OCI-LY1 (cell line): ENCODE measurements around the gene IL12A.
A peak's percentile ranks its signal among the peaks of the same experiment; 100 is the strongest.

Experiments
- H2AFZ ChIP-seq: fragments of 200-600 bp; sonication (generic), shearing (Covaris generic); 2 replicates; pipeline ENCODE4 v1.6.0; 2014; ENCODE audit warnings: antibody characterized with exemption, mild to moderate bottlenecking, low read length
- H3F3A ChIP-seq: fragments of 200-600 bp; sonication (generic), shearing (Covaris generic); 2 replicates; pipeline ENCODE4 v1.6.0; 2014; ENCODE audit warnings: mild to moderate bottlenecking, antibody characterized with exemption, low read length, moderate library complexity; ENCODE audit not compliant: insufficient read depth
- H3K27ac ChIP-seq: fragments of 200-600 bp; sonication (generic); 2 replicates; pipeline ENCODE4 v1.5.1; 2014; ENCODE audit warnings: low read length, mixed run types, mild to moderate bottlenecking, low read depth; ENCODE audit not compliant: poor library complexity, severe bottlenecking
- H3K27me3 ChIP-seq: fragments of 200-600 bp; sonication (generic); 2 replicates; pipeline ENCODE4 v1.6.0; 2014; ENCODE audit warnings: antibody characterized with exemption, mild to moderate bottlenecking, low read length, moderate library complexity; ENCODE audit not compliant: insufficient read depth
- H3K36me3 ChIP-seq: fragments of 200-600 bp; sonication (generic); 2 replicates; pipeline ENCODE4 v1.6.1; 2014; ENCODE audit warnings: mild to moderate bottlenecking, antibody characterized with exemption, low read length, moderate library complexity, mixed read lengths; ENCODE audit not compliant: insufficient read depth
- H3K4me1 ChIP-seq: fragments of 200-600 bp; sonication (generic); 2 replicates; pipeline ENCODE4 v1.5.1; 2014; ENCODE audit warnings: mild to moderate bottlenecking, low read length, moderate library complexity; ENCODE audit not compliant: insufficient read depth, severe bottlenecking
- H3K4me2 ChIP-seq: fragments of 200-600 bp; sonication (generic), shearing (Covaris generic); 2 replicates; pipeline ENCODE4 v1.6.1; 2014; ENCODE audit warnings: low read length
- H3K4me3 ChIP-seq: fragments of 200-600 bp; sonication (generic); 2 replicates; pipeline ENCODE4 v1.5.1; 2014; ENCODE audit warnings: low read length, low read depth, mild to moderate bottlenecking, mixed read lengths; ENCODE audit not compliant: poor library complexity, severe bottlenecking
- H3K79me2 ChIP-seq: fragments of 200-600 bp; shearing (Covaris generic); 2 replicates; pipeline ENCODE4 v1.6.1; 2016; ENCODE audit warnings: mixed run types, low read length, mixed read lengths; ENCODE audit not compliant: insufficient read depth
- H3K9ac ChIP-seq: fragments of 200-600 bp; sonication (generic), shearing (Covaris generic); 2 replicates; pipeline ENCODE4 v1.6.1; 2014; ENCODE audit warnings: mild to moderate bottlenecking, low read length, mixed read lengths
- H3K9me2 ChIP-seq: fragments of 200-600 bp; sonication (generic), shearing (Covaris generic); 2 replicates; pipeline ENCODE4 v1.6.1; 2014; ENCODE audit warnings: low read depth, mild to moderate bottlenecking, low read length, mixed read lengths
- H3K9me3 ChIP-seq: fragments of 200-600 bp; shearing (Covaris generic); 2 replicates; pipeline ENCODE4 v1.6.1; 2014; ENCODE audit warnings: low read length, mixed read lengths
- H4K20me1 ChIP-seq: fragments of 200-600 bp; sonication (generic), shearing (Covaris generic); 2 replicates; pipeline ENCODE4 v1.6.0; 2016; ENCODE audit warnings: mild to moderate bottlenecking, low read length; ENCODE audit not compliant: insufficient read depth
- EZH2 ChIP-seq: fragments of 200-600 bp; sonication (generic), shearing (Covaris generic); IDR thresholded peaks from 2 replicates; pipeline ENCODE4 v1.8.0; 2017; ENCODE audit warnings: borderline replicate concordance, mixed run types, mild to moderate bottlenecking, antibody characterized with exemption, low read length, moderate library complexity, mixed read lengths
- TF ChIP-seq, protein P1 (sequence below): fragments of 200-600 bp; sonication (generic), shearing (Covaris generic); IDR thresholded peaks from 2 replicates; pipeline ENCODE4 v1.5.1; 2017; ENCODE audit warnings: mild to moderate bottlenecking, antibody characterized with exemption, low read length, moderate library complexity, mixed read lengths

The IL12A gene

DNA sequence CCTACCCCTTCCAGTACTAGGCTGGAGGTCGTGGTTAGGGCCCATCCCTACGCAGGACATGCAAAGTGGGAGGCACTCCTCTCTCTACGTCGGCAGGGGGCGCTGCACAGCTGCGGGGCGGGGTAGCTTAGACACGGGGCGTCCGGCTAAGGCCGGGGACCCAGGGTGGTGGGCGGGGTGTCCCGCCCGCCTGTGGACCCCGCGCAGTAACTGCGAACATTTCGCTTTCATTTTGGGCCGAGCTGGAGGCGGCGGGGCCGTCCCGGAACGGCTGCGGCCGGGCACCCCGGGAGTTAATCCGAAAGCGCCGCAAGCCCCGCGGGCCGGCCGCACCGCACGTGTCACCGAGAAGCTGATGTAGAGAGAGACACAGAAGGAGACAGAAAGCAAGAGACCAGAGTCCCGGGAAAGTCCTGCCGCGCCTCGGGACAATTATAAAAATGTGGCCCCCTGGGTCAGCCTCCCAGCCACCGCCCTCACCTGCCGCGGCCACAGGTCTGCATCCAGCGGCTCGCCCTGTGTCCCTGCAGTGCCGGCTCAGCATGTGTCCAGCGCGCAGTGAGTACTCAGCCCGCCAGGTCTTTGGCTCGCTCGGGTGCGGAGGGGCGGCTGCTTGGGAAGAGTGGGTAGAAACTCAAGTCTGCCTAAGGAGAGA lies at the start of gene IL12A:
Gene IL12A (plus strand): TSS at position 219 of the 655 bp plus-strand sequence.
- Histone ChIP-seq H3K27me3 (0 out of 2 replicates have a peak, but pooled peaks cover 9% of the 10 kb centered on the region), H3K79me2 (no peaks in the 10 kb centered on the region), H3K4me2 (peak within 1 kb of the TSS; percentile 70), H4K20me1 (no peaks in the 10 kb centered on the region), H3K9ac (peak within 1 kb of the TSS; percentile 32; the same call in 1 of the 2 replicates), H3K36me3 (no peaks in the 10 kb centered on the region), H3K4me3 (peak within 1 kb of the TSS; percentile 54), H3K27ac (no peak within 1 kb of the TSS), H3K4me1 (peaks cover 10% of the 10 kb centered on the region), H3F3A (no peaks in the 10 kb centered on the region), H3K9me3 (no peaks in the 10 kb centered on the region), H2AFZ (no peak within 1 kb of the TSS), H3K9me2 (no peaks in the 10 kb centered on the region)
- TF ChIP-seq, protein P1, sequence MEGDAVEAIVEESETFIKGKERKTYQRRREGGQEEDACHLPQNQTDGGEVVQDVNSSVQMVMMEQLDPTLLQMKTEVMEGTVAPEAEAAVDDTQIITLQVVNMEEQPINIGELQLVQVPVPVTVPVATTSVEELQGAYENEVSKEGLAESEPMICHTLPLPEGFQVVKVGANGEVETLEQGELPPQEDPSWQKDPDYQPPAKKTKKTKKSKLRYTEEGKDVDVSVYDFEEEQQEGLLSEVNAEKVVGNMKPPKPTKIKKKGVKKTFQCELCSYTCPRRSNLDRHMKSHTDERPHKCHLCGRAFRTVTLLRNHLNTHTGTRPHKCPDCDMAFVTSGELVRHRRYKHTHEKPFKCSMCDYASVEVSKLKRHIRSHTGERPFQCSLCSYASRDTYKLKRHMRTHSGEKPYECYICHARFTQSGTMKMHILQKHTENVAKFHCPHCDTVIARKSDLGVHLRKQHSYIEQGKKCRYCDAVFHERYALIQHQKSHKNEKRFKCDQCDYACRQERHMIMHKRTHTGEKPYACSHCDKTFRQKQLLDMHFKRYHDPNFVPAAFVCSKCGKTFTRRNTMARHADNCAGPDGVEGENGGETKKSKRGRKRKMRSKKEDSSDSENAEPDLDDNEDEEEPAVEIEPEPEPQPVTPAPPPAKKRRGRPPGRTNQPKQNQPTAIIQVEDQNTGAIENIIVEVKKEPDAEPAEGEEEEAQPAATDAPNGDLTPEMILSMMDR, result peak; percentile 99
- no peak for TF ChIP-seq EZH2

DNA sequence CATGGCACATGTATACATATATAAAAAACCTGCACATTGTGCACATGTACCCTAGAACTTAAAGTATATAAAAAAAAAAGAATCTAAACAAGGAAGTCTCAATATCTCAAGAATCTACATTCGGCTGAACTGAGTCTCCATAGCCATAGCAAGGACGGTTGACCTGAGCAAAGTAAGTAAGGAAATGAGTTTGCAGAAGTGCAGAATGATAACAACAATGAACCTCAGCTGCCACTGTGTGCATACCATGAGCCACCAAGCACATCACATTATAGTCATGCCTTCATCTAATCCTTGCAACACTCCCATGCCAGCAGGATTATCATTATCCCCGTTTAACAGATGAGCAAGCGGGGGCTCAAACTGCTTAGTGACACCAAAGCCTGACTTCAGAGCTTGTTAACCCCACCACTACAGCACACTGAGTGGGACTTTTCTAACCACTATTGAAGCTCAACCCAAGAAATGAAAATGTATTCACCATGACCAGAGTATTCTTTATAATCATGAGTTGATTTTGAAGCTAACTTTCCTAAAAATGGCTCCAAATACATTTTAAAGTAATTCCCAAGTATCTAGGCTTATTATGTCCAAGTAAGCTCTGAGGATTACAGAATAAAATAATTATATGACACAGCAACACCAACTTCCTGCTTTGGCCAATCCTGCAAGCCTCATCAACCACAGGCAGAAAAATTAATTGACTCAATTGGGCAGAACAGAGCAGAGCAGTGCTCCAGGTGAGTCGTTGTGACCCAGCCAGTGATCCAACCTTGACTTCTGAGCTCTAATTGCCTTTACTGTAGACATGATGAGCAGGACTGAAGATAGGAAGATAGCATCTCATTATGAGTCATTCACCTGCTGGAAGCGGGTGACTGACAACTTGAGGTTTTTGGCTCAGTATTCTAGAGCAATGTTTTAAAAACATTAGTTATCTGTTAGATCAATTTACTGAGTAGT lies 47.3 kb upstream of the IL12A start:
- no peaks in the 10 kb centered on the region for H4K20me1 ChIP-seq
- no peaks in the 10 kb centered on the region for H3K79me2 ChIP-seq
- no peak overlapping the region for H3K4me3 ChIP-seq
- H2AFZ ChIP-seq, result no peak overlapping the region
- no peaks in the 10 kb centered on the region for H3K9me2 ChIP-seq
- H3K27me3 ChIP-seq, result no peaks in the 10 kb centered on the region
- H3K9ac ChIP-seq, result no peak overlapping the region
- H3K4me1 ChIP-seq, result no peaks in the 10 kb centered on the region
- H3K36me3 ChIP-seq, result no peaks in the 10 kb centered on the region
- H3K9me3 ChIP-seq, result no peaks in the 10 kb centered on the region
- TF ChIP-seq EZH2, result no peak
- TF ChIP-seq, protein P1, result no peak
- no peaks in the 10 kb centered on the region for H3F3A ChIP-seq
- no peak overlapping the region for H3K4me2 ChIP-seq
- no peak overlapping the region for H3K27ac ChIP-seq

DNA sequence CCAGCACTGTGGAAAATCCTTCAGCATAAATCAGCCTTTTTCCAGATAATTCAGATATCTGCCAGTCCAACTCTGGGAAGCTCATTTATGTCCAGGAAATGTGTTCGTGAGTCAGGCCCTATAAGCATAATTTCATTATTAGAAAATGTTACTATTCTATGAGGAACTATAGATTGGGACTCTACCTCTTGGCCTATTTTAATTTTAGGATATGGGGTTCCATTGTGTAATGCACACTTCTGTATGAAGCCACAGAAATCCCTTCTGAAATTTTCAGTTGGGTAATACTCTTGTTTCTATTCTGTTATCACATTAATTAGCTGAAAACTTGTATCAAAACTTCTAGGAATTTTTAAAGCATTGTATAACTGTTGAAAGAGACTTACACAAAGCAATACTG lies 43.9 kb upstream of the IL12A start:
- Histone ChIP-seq H3K27ac (no peak overlapping the region), H2AFZ (no peak overlapping the region), H3K4me2 (no peak overlapping the region), H4K20me1 (no peaks in the 10 kb centered on the region), H3K79me2 (no peaks in the 10 kb centered on the region), H3F3A (no peaks in the 10 kb centered on the region), H3K9me2 (no peaks in the 10 kb centered on the region), H3K9ac (no peak overlapping the region), H3K9me3 (no peaks in the 10 kb centered on the region), H3K27me3 (no peaks in the 10 kb centered on the region), H3K36me3 (no peaks in the 10 kb centered on the region), H3K4me3 (no peak overlapping the region), H3K4me1 (no peaks in the 10 kb centered on the region)
- TF ChIP-seq EZH2, result no peak
- TF ChIP-seq, protein P1, result no peak
